Activated B cell treated with CpG ODN at 0.5 μM for 24 hours (primary cell): ENCODE measurements around the gene POLD1. TPM values are rescaled to one million over a fixed set of nuclear protein-coding genes. Genes with fewer than 3 reads are reported as not detected.
A peak's percentile ranks its signal among the peaks of the same experiment; 100 is the strongest.

Experiments used
- ATAC-seq: fragments of 200-7000 bp; cut with Tn5 transposase; one replicate; pipeline ENCODE4 v1.10.0; 2021; ENCODE audit warnings: low read depth, mild to moderate bottlenecking, moderate library complexity
- CTCF ChIA-PET: fragments of 350-600 bp; sonication (Branson Sonifier 250); formaldehyde crosslinking; loops from one replicate; lab custom pipeline; 2021; ENCODE audit warnings: antibody characterized with exemption; lab: Charles Lee
- POLR2A ChIA-PET: fragments of 350-600 bp; sonication (Branson Sonifier 250); formaldehyde crosslinking; loops from one replicate; lab custom pipeline; 2021; ENCODE audit warnings: antibody characterized with exemption; lab: Charles Lee
- DNase-seq: peaks from one replicate; pipeline ENCODE4 v3.0.0; 2022
- H3K27ac Mint-ChIP-seq: one replicate; pipeline ENCODE4 v1.8.0; 2020; ENCODE audit warnings: mixed read lengths
- H3K27me3 Mint-ChIP-seq: one replicate; pipeline ENCODE4 v1.8.0; 2021; ENCODE audit warnings: mixed read lengths
- H3K36me3 Mint-ChIP-seq: one replicate; pipeline ENCODE4 v1.8.0; 2021; ENCODE audit warnings: low read depth, mixed read lengths
- H3K4me1 Mint-ChIP-seq: one replicate; pipeline ENCODE4 v1.8.0; 2021; ENCODE audit warnings: mixed read lengths
- H3K4me3 Mint-ChIP-seq: one replicate; pipeline ENCODE4 v1.8.0; 2020; ENCODE audit warnings: mild to moderate bottlenecking, mixed read lengths
- H3K9me3 Mint-ChIP-seq: one replicate; pipeline ENCODE4 v1.8.0; 2020; ENCODE audit warnings: mixed read lengths
- CTCF ChIP-seq: fragments of 200-600 bp; IDR thresholded peaks from one replicate; pipeline ENCODE4 v1.8.0; 2022; ENCODE audit warnings: antibody characterized with exemption, mild to moderate bottlenecking
- intact Hi-C: fragments of 100-400 bp; cut with micrococcal nuclease; formaldehyde crosslinking; loops from one replicate; pipeline ENCODE4 v1.15.1; 2024
- total RNA-seq: library from RNA; stranded (reverse); gene quantifications from 2 replicates; pipeline ENCODE4 v1.2.3, GENCODE V29; 2022

Gene POLD1
- total RNA-seq, 1 donor from 2014 or later = 65.5 TPM

GRCh38 chr19:50460161-50460765 is 76.1 kb downstream of the POLD1 start:
- intact Hi-C loops = loop anchor here (1.0 kb wide), 2 partner anchors 29 to 51 kb away; partner anchors contain the start of gene JOSD2
- Mint-ChIP-seq H3K4me1 (peaks cover 24% of the 10 kb centered on the region), H3K27ac (peak overlapping the region; percentile 90), H3K4me3 (peak overlapping the region; percentile 72), H3K36me3 (no peaks in the 10 kb centered on the region), H3K9me3 (no peaks in the 10 kb centered on the region), H3K27me3 (no peaks in the 10 kb centered on the region)
- ChIA-PET POLR2A (interaction anchor here (0.5 to 2.9 kb wide), 25 partner anchors 10 to 344 kb away, joined by 3 to 36 read pairs (median 7); partner anchors contain the start of genes JOSD2, KCNC3, MYBPC2 and NR1H2), CTCF (interaction anchor here (0.7 to 4.1 kb wide), 23 partner anchors 10 to 461 kb away, joined by 3 to 92 read pairs (median 4); partner anchors contain the start of genes JOSD2 and NR1H2)
- DNase-seq = peak; percentile 42
- no peak for TF ChIP-seq CTCF
- ATAC-seq = peak; percentile 83

- H3K36me3 Mint-ChIP-seq = no peaks in the 10 kb centered on the region
- ChIA-PET POLR2A (interaction anchor here (0.5 to 2.9 kb wide), 22 partner anchors 11 to 343 kb away, joined by 3 to 36 read pairs (median 8); partner anchors contain the start of genes JOSD2, KCNC3, MYBPC2 and NR1H2), CTCF (interaction anchor here (0.7 to 4.1 kb wide), 24 partner anchors 11 to 460 kb away, joined by 3 to 92 read pairs (median 4); partner anchors contain the start of genes JOSD2 and NR1H2)
- H3K4me1 Mint-ChIP-seq = peaks cover 24% of the 10 kb centered on the region
- H3K27me3 Mint-ChIP-seq = no peaks in the 10 kb centered on the region
- TF ChIP-seq CTCF = peak; percentile 29
- intact Hi-C loops = loop anchor here (1.0 kb wide), 6 partner anchors 15 to 209 kb away; partner anchors contain the start of genes EMC10 and GARIN5A
- peak overlapping the region; percentile 44 for H3K4me3 Mint-ChIP-seq
- H3K9me3 Mint-ChIP-seq = no peaks in the 10 kb centered on the region
- ATAC-seq = peak; percentile 65
- peak; percentile 61 for DNase-seq
- H3K27ac Mint-ChIP-seq = peak overlapping the region; percentile 90
These were observed 77.1 kb downstream of the POLD1 start for GRCh38 chr19:50461066-50461875.

GRCh38 chr19:50462970-50463369 is 78.8 kb downstream of the POLD1 start:
- DNase-seq = no peak
- intact Hi-C loops = no loop called here
- CTCF ChIA-PET = interaction anchor here (1.0 to 4.1 kb wide), 6 partner anchors 48 to 211 kb away, joined by 4 to 92 read pairs (median 6); no protein-coding TSS in a partner anchor
- H3K4me3 Mint-ChIP-seq = no peak overlapping the region
- POLR2A ChIA-PET = interaction anchor here (0.6 to 1.1 kb wide), 3 partner anchors 16 to 1491 kb away, joined by 3 to 5 read pairs (median 4); no protein-coding TSS in a partner anchor
- H3K36me3 Mint-ChIP-seq = no peaks in the 10 kb centered on the region
- no peak overlapping the region for H3K27ac Mint-ChIP-seq
- no peaks in the 10 kb centered on the region for H3K9me3 Mint-ChIP-seq
- peaks cover 2% of the 10 kb centered on the region for H3K27me3 Mint-ChIP-seq
- ATAC-seq = no peak
- no peak for TF ChIP-seq CTCF
- H3K4me1 Mint-ChIP-seq = peaks cover 24% of the 10 kb centered on the region

GRCh38 chr19:50464348-50464747 is 80.2 kb downstream of the POLD1 start:
- intact Hi-C loops = no loop called here
- H3K4me3 Mint-ChIP-seq = no peak overlapping the region
- no peak for TF ChIP-seq CTCF
- DNase-seq (no peak), ATAC-seq (no peak)
- ChIA-PET POLR2A (no interaction called here), CTCF (no interaction called here)
- no peaks in the 10 kb centered on the region for H3K9me3 Mint-ChIP-seq
- H3K4me1 Mint-ChIP-seq = peaks cover 19% of the 10 kb centered on the region
- no peaks in the 10 kb centered on the region for H3K36me3 Mint-ChIP-seq
- H3K27me3 Mint-ChIP-seq = peaks cover 5% of the 10 kb centered on the region
- no peak overlapping the region for H3K27ac Mint-ChIP-seq
